Endodermal cell (in vitro differentiated cells): Measurements from ENCODE around the gene CALU. TPM values are rescaled to one million over a fixed set of nuclear protein-coding genes. Genes with fewer than 3 reads are reported as not detected.

Source experiments
- DNase-seq: peaks from one replicate; pipeline ENCODE4 v3.0.0-alpha.2; 2017
- H3K27ac ChIP-seq: 2 replicates; pipeline ENCODE4 v1.5.1; 2013; ENCODE audit warnings: mild to moderate bottlenecking, low read depth, low read length, moderate library complexity
- H3K27me3 ChIP-seq: 2 replicates; pipeline ENCODE4 v1.6.1; 2013; ENCODE audit warnings: mild to moderate bottlenecking, low read length, moderate library complexity; ENCODE audit not compliant: insufficient read depth, control insufficient read depth, poor library complexity, severe bottlenecking
- H3K36me3 ChIP-seq: 2 replicates; pipeline ENCODE4 v1.7.0; 2013; ENCODE audit warnings: mild to moderate bottlenecking, low read length, moderate library complexity; ENCODE audit not compliant: control insufficient read depth, insufficient read depth
- H3K4me1 ChIP-seq: one replicate; pipeline ENCODE4 v1.7.0; 2013; ENCODE audit warnings: low read length; ENCODE audit not compliant: control insufficient read depth, insufficient read depth
- H3K4me3 ChIP-seq: 2 replicates; pipeline ENCODE4 v1.5.1; 2013; ENCODE audit warnings: mild to moderate bottlenecking, low read length, moderate library complexity
- H3K9ac ChIP-seq: 2 replicates; pipeline ENCODE4 v1.6.1; 2013; ENCODE audit warnings: mild to moderate bottlenecking, low read length, moderate library complexity; ENCODE audit not compliant: poor library complexity, severe bottlenecking; ENCODE audit errors: extremely low read depth
- H3K9me3 ChIP-seq: 2 replicates; pipeline ENCODE4 v1.6.1; 2013; ENCODE audit warnings: mild to moderate bottlenecking, low read length, moderate library complexity; ENCODE audit not compliant: control insufficient read depth
- H3K27ac Mint-ChIP-seq: 2 replicates; pipeline ENCODE4 v1.8.0; 2020; ENCODE audit warnings: mixed read lengths
- H3K27me3 Mint-ChIP-seq: 2 replicates; pipeline ENCODE4 v1.8.0; 2021; ENCODE audit warnings: mild to moderate bottlenecking, mixed read lengths; ENCODE audit not compliant: insufficient read depth
- H3K36me3 Mint-ChIP-seq: 2 replicates; pipeline ENCODE4 v1.8.0; 2020; ENCODE audit warnings: low read depth, mixed read lengths
- H3K4me1 Mint-ChIP-seq: 2 replicates; pipeline ENCODE4 v1.8.0; 2020; ENCODE audit warnings: mixed read lengths
- H3K4me3 Mint-ChIP-seq: 2 replicates; pipeline ENCODE4 v1.8.0; 2020; ENCODE audit warnings: mild to moderate bottlenecking, moderate library complexity, mixed read lengths
- H3K9me3 Mint-ChIP-seq: 2 replicates; pipeline ENCODE4 v1.8.0; 2020; ENCODE audit warnings: mild to moderate bottlenecking, mixed read lengths
- CTCF ChIP-seq: fragments of 200-600 bp; sonication (generic); conservative IDR thresholded peaks from 2 replicates; pipeline ENCODE4 v1.5.0; 2021; ENCODE audit warnings: antibody characterized with exemption, mild to moderate bottlenecking
- WGBS, 2 experiments: methylation state at CpG; one replicate each; pipeline versions ENCODE4 v1.1.5 to v1.1.7; 2013; ENCODE audit warnings: missing lambda C conversion rate in 2 of 2, mixed read lengths in 1 of 2; ENCODE audit not compliant: insufficient coverage in 1 of 2, insufficient read length in 1 of 2; 5-methylcytosine and 5-hydroxymethylcytosine counted together
- total RNA-seq, 2 donors: library from RNA; stranded (reverse); fragmentation: NEBNext Ultra II Directional in 1 of 2; extraction: Animal tissue kit (Norgen Biotek cat#: 25700) in 1 of 2; gene quantifications; 2 replicates in 1 of 2; 3 replicates in 1 of 2; pipeline ENCODE4 v1.2.1, GENCODE V29; 2021

Gene CALU
- total RNA-seq, 2 donors from 2014 or later: 160 to 186 TPM

- no peak overlapping the region for H3K9ac ChIP-seq
- Mint-ChIP-seq H3K9me3 (peaks cover 1% of the 10 kb centered on the region), H3K4me1 (peaks cover 5% of the 10 kb centered on the region)
Measured at GRCh38 chr7:128727239-128727638, 11.9 kb upstream of the CALU start.

GRCh38 chr7:128728598-128728997 lies 10.6 kb upstream of the CALU start:
- no peaks in the 10 kb centered on the region for H3K9me3 ChIP-seq
- H3K9me3 Mint-ChIP-seq: peaks cover 1% of the 10 kb centered on the region
- no peaks in the 10 kb centered on the region for H3K27me3 ChIP-seq
- H3K27ac Mint-ChIP-seq: no peak overlapping the region
- H3K4me3 Mint-ChIP-seq: no peak overlapping the region
- H3K4me1 Mint-ChIP-seq: peaks cover 5% of the 10 kb centered on the region
- DNase-seq: no peak
- TF ChIP-seq CTCF: no peak
- no peaks in the 10 kb centered on the region for H3K36me3 ChIP-seq
- 87% methylated on average over 2 of the region's 2 CpGs; no CpG with 5 or more reads in 1 of the 2 experiments for WGBS, 2 experiments
- no peak overlapping the region for H3K4me3 ChIP-seq
- H3K36me3 Mint-ChIP-seq: no peaks in the 10 kb centered on the region
- H3K27ac ChIP-seq: no peak overlapping the region
- no peak overlapping the region for H3K9ac ChIP-seq
- H3K27me3 Mint-ChIP-seq: peaks cover 17% of the 10 kb centered on the region
- H3K4me1 ChIP-seq: no peaks in the 10 kb centered on the region

More at GRCh38 chr7:128727239-128727638, 11.9 kb upstream of the CALU start:
- Mint-ChIP-seq H3K27ac (no peak overlapping the region), H3K4me3 (no peak overlapping the region), H3K27me3 (peaks cover 23% of the 10 kb centered on the region), H3K36me3 (no peaks in the 10 kb centered on the region)
- Histone ChIP-seq H3K4me1 (no peaks in the 10 kb centered on the region), H3K27me3 (no peaks in the 10 kb centered on the region), H3K36me3 (no peaks in the 10 kb centered on the region), H3K4me3 (no peak overlapping the region), H3K9me3 (no peaks in the 10 kb centered on the region), H3K27ac (no peak overlapping the region)
- no peak for DNase-seq
- no peak for TF ChIP-seq CTCF
- WGBS, 2 experiments: 93 to 95% methylated on average over 3 to 4 of the region's 4 CpGs

GRCh38 chr7:128729494-128729893 lies 9.7 kb upstream of the CALU start:
- TF ChIP-seq CTCF: no peak
- peaks cover 11% of the 10 kb centered on the region for H3K27me3 Mint-ChIP-seq
- no peaks in the 10 kb centered on the region for H3K9me3 ChIP-seq
- no peaks in the 10 kb centered on the region for H3K36me3 Mint-ChIP-seq
- 91 to 100% methylated on average over 4 of the region's 4 CpGs for WGBS, 2 experiments
- H3K9me3 Mint-ChIP-seq: peaks cover 1% of the 10 kb centered on the region
- DNase-seq: no peak
- no peaks in the 10 kb centered on the region for H3K4me1 ChIP-seq
- H3K4me3 Mint-ChIP-seq: no peak overlapping the region
- H3K27me3 ChIP-seq: no peaks in the 10 kb centered on the region
- H3K4me1 Mint-ChIP-seq: peaks cover 5% of the 10 kb centered on the region
- no peak overlapping the region for H3K27ac ChIP-seq
- no peak overlapping the region for H3K9ac ChIP-seq
- no peaks in the 10 kb centered on the region for H3K36me3 ChIP-seq
- no peak overlapping the region for H3K27ac Mint-ChIP-seq
- H3K4me3 ChIP-seq: no peak overlapping the region
